Smooth muscle cell (in vitro differentiated cells): ENCODE data around the gene HIPK2. TPM values are rescaled to one million over a fixed set of nuclear protein-coding genes. Genes with fewer than 3 reads are reported as not detected.

Experiments used
- DNase-seq: peaks from one replicate; lab custom pipeline; 2025; ENCODE audit not compliant: unreplicated experiment; lab: John Stamatoyannopoulos, UW
- H2AFZ ChIP-seq: fragments of 200-600 bp; sonication (generic); 2 replicates; pipeline ENCODE4 v1.6.0; 2016; ENCODE audit warnings: antibody characterized with exemption, low read depth, mild to moderate bottlenecking
- H3F3A ChIP-seq: fragments of 200-600 bp; sonication (generic); 2 replicates; pipeline ENCODE4 v1.6.0; 2017; ENCODE audit warnings: antibody characterized with exemption, low read depth
- H3K27ac ChIP-seq: fragments of 200-600 bp; sonication (generic); 2 replicates; pipeline ENCODE4 v1.5.1; 2016; ENCODE audit warnings: low read depth, mild to moderate bottlenecking
- H3K27me3 ChIP-seq: fragments of 200-600 bp; sonication (generic); 2 replicates; pipeline ENCODE4 v1.6.1; 2016; ENCODE audit warnings: low read depth, mild to moderate bottlenecking
- H3K36me3 ChIP-seq: fragments of 200-600 bp; sonication (generic); 2 replicates; pipeline ENCODE4 v1.5.1; 2016; ENCODE audit warnings: low read depth
- H3K4me1 ChIP-seq: fragments of 200-600 bp; sonication (generic); 2 replicates; pipeline ENCODE4 v1.5.1; 2016; ENCODE audit warnings: low read depth
- H3K4me2 ChIP-seq: fragments of 200-600 bp; sonication (generic); 2 replicates; pipeline ENCODE4 v1.6.0; 2016; ENCODE audit warnings: mild to moderate bottlenecking
- H3K4me3 ChIP-seq: fragments of 200-600 bp; sonication (generic); 2 replicates; pipeline ENCODE4 v1.5.1; 2016; ENCODE audit warnings: mild to moderate bottlenecking
- H3K79me2 ChIP-seq: fragments of 200-600 bp; sonication (generic); 2 replicates; pipeline ENCODE4 v1.6.0; 2016; ENCODE audit warnings: low read depth, mild to moderate bottlenecking
- H3K9ac ChIP-seq: fragments of 200-600 bp; sonication (generic); 2 replicates; pipeline ENCODE4 v1.6.0; 2016; ENCODE audit warnings: low read depth
- H3K9me3 ChIP-seq: fragments of 200-600 bp; sonication (generic); replicated peaks from 2 replicates; pipeline ENCODE4 v1.5.1; 2016; ENCODE audit warnings: low read depth
- H4K20me1 ChIP-seq: fragments of 200-600 bp; sonication (generic); 2 replicates; pipeline ENCODE4 v1.6.0; 2016; ENCODE audit warnings: low read depth
- WGBS: methylation state at CpG from one replicate; pipeline ENCODE4 v1.1.7; 2016; ENCODE audit warnings: low lambda C conversion rate; 5-methylcytosine and 5-hydroxymethylcytosine counted together
- polyA plus RNA-seq: library from polyadenylated mRNA; unstranded; fragments of >200 nt; fragmentation: Nextera tagmentation; extraction: Ambion mirVana; gene quantifications from 2 replicates; pipeline ENCODE4 v1.2.1, GENCODE V29; 2016
- total RNA-seq: library from RNA; depleted of rRNA; stranded (reverse); fragments of >200 nt; gene quantifications from 2 replicates; pipeline ENCODE4 v1.2.3, GENCODE V29; 2014
- TF ChIP-seq, protein P1 (sequence below): fragments of 200-600 bp; sonication (generic); IDR thresholded peaks from 2 replicates; pipeline ENCODE4 v1.5.1; 2017; ENCODE audit warnings: borderline replicate concordance, mild to moderate bottlenecking, antibody characterized with exemption; ENCODE audit not compliant: insufficient read depth, poor library complexity, severe bottlenecking

The HIPK2 gene
- total and polyA plus RNA-seq, 2 experiments from 2014 or later: 3.0 to 11.2 TPM

DNA sequence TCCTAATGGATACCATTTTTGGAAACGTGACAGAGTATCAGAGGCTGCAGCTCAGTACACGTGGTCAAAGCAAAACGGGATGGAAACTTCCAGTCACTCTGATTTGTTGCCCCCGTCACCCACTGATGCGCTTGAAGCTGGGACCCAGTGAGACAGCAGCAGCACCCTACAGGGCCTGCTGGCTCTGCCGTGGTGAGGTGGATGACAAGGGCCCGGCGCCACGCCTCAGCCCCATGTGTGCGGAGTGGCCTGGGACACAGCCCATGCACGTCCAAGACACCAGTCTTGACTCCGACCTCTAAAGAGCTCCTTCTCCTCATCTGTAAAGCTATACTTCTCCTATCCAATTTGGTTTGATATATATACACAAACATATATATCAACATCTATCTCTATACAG is 215.3 kb downstream of the HIPK2 start:
- TF ChIP-seq, protein P1, sequence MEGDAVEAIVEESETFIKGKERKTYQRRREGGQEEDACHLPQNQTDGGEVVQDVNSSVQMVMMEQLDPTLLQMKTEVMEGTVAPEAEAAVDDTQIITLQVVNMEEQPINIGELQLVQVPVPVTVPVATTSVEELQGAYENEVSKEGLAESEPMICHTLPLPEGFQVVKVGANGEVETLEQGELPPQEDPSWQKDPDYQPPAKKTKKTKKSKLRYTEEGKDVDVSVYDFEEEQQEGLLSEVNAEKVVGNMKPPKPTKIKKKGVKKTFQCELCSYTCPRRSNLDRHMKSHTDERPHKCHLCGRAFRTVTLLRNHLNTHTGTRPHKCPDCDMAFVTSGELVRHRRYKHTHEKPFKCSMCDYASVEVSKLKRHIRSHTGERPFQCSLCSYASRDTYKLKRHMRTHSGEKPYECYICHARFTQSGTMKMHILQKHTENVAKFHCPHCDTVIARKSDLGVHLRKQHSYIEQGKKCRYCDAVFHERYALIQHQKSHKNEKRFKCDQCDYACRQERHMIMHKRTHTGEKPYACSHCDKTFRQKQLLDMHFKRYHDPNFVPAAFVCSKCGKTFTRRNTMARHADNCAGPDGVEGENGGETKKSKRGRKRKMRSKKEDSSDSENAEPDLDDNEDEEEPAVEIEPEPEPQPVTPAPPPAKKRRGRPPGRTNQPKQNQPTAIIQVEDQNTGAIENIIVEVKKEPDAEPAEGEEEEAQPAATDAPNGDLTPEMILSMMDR: no peak
- Histone ChIP-seq H4K20me1 (no peaks in the 10 kb centered on the region), H3K9ac (no peak overlapping the region), H3K27ac (no peak overlapping the region), H3K9me3 (no peaks in the 10 kb centered on the region), H3K79me2 (no peaks in the 10 kb centered on the region), H3K4me2 (no peak overlapping the region), H3K36me3 (no peaks in the 10 kb centered on the region), H3F3A (no peaks in the 10 kb centered on the region), H2AFZ (no peak overlapping the region), H3K4me1 (no peaks in the 10 kb centered on the region), H3K27me3 (no peaks in the 10 kb centered on the region), H3K4me3 (no peak overlapping the region)
- WGBS: 96% methylated on average over 12 of the region's 12 CpGs
- no peak for DNase-seq

DNA sequence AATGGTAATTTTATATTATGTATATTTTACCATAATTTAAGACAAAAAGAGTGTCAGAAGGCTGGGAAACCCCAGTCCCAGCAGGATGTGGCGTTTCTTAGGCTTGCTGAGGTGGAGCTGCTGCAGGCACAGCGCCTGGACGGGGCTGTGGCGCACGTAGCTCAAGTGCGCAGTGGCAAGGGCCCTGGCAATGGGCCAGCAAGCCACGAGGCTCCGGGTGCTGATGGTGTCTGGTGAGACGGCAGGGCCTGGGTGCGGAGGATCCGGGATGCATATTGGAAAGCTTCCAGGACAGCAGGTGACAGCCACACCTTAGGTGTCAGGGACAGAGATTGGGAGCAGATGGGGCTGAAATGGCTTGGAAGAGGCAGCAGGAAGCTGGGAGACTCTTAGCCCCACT is 217.1 kb downstream of the HIPK2 start:
- Histone ChIP-seq H3K4me3 (no peak overlapping the region), H3K9me3 (no peaks in the 10 kb centered on the region), H3K27ac (no peak overlapping the region), H3K4me2 (no peak overlapping the region), H4K20me1 (no peaks in the 10 kb centered on the region), H2AFZ (no peak overlapping the region), H3K36me3 (no peaks in the 10 kb centered on the region), H3F3A (no peaks in the 10 kb centered on the region), H3K79me2 (no peaks in the 10 kb centered on the region), H3K4me1 (no peaks in the 10 kb centered on the region), H3K27me3 (no peaks in the 10 kb centered on the region), H3K9ac (no peak overlapping the region)
- TF ChIP-seq, protein P1: no peak
- 96% methylated on average over 11 of the region's 11 CpGs for WGBS
- DNase-seq: no peak

DNA sequence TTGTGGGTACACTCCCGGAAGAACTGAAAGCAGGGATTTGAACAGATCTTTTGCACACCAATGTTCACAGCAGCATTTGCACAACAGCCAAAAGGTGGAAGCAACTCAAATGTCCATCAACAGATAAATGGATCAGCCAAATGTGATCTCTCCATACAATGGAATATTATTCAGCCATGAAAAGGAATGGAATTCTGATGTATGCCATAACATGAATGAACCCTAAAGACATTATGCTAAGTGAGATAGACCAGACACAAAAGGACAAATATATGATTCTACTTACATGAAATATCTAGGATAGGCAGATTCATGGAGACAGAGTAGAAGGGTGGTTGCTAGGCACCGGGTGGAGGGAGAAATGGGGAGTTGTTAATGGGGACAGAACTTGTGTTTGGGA is 217.6 kb downstream of the HIPK2 start:
- Histone ChIP-seq H3K9ac (no peak overlapping the region), H3K27ac (no peak overlapping the region), H4K20me1 (no peaks in the 10 kb centered on the region), H3K36me3 (no peaks in the 10 kb centered on the region), H3K79me2 (no peaks in the 10 kb centered on the region), H3F3A (no peaks in the 10 kb centered on the region), H3K4me1 (no peaks in the 10 kb centered on the region), H3K9me3 (no peaks in the 10 kb centered on the region), H3K4me2 (no peak overlapping the region), H3K4me3 (no peak overlapping the region), H3K27me3 (no peaks in the 10 kb centered on the region), H2AFZ (no peak overlapping the region)
- WGBS: 99% methylated on average over 2 of the region's 2 CpGs
- DNase-seq: no peak
- TF ChIP-seq, protein P1: no peak

DNA sequence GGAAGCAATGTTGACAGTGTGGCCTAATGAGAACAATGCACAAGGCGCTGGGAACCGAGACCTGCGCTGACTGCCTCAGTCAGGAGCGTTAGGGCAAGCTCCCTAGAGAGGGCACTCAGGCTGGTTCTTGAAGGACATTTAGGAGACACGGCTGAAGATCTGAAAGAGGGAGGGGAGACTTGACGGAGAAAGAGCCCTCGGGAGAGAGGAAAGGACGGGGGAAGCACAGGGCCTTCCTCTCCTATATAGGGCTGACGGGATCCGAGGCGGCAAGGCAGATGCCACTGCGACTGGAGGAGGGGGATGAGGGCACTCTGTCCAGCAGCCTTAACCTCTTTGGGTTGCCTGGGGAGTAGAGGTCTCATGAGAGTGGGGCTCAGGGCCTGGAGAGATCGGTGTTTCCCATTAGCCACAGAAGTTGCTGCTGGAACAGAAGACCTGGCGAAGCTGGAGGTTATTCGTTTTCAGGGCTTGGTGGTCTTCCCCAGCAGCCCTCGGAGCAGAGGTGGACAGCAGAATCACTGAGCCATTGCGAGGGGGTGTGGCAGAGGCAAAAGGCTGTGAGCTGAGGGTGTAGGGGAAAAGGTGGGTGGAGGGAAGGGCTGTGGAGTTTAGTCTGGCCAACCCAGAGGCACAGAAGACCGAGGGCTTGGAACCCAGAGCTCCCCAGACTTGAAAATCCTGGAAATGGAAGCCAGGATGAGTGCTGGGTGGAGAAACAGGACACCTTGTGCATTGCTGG is 218.3 kb downstream of the HIPK2 start:
- Histone ChIP-seq H3F3A (no peaks in the 10 kb centered on the region), H3K9me3 (no peaks in the 10 kb centered on the region), H3K36me3 (no peaks in the 10 kb centered on the region), H3K79me2 (no peaks in the 10 kb centered on the region), H3K27ac (no peak overlapping the region), H3K4me3 (no peak overlapping the region), H2AFZ (no peak overlapping the region), H3K27me3 (no peaks in the 10 kb centered on the region), H4K20me1 (no peaks in the 10 kb centered on the region), H3K9ac (no peak overlapping the region), H3K4me1 (no peaks in the 10 kb centered on the region), H3K4me2 (no peak overlapping the region)
- WGBS: 95% methylated on average over 18 of the region's 18 CpGs
- DNase-seq: no peak
- TF ChIP-seq, protein P1: no peak
